Posterior vena cava (tissue), 2 donors: ENCODE data around the gene LRP10. TPM values are rescaled to one million over a fixed set of nuclear protein-coding genes. Genes with fewer than 3 reads are reported as not detected.
"Not testable (repeated sequence)": the region's sequence is repeated elsewhere in the genome, so short reads cannot be mapped to it uniquely, and the experiment has no call there.

ENCODE experiments used
- DNase-seq: peaks from one replicate; pipeline ENCODE4 v3.0.0-alpha.2; 2020; ENCODE audit warnings: low spot score
- intact Hi-C, 2 donors: fragments of 100-400 bp; cut with DNase I; formaldehyde crosslinking; loops; one replicate each; pipeline versions ENCODE4 v1.14.1 to v1.14.2; 2022 to 2023
- total RNA-seq, 2 donors: library from RNA; stranded (reverse); fragmentation: NEBNext Ultra II Directional; extraction: Animal tissue kit (Norgen Biotek cat#: 25700); gene quantifications; one replicate each; pipeline ENCODE4 v1.2.1, GENCODE V29; 2021
- donor health status: DM: yes; HTN: yes; CAD: no.
- donor health status: DM: yes; HTN: yes; CAD: no.

The LRP10 gene
- total RNA-seq, 2 donors from 2014 or later = 129 to 139 TPM

DNA sequence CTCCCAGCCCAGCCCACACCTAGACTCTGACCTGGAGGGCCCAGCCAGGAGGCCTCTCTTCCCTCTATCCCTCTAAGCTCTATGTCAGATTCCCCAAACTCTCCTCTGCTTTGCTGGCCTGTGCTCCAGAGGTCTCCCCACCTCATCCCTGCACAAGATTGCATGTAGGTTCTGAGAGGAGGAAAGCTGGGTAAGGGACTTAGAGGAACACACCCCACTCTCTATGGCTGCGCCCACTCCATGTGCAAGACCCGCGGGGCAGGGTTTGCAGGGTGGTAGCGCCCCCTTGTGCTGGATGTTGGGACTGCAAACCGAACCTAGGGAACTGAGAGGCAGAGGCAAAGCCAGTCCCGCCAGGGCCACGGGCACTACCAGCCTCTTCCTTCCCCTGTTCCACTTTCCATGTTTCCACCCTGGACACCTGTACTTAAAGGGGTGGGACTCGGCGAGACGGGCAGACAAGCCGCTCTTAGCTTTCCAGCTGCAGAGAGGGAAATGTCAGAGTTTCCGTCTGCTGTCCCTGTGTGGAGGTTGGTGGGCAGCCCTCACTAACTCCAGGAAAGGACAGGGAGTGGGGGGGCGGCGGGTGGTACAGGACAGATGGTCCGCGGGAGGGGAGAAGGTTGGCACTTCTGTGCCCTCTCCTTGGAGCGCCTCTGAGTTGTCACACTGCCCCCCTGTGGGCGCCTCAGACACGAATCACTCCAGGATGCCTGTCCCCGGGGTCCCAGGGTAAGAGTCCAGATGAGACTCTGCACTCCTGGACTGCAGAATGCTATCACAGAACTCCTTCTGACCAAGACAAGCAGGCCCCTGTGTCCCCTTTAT lies 18.4 kb upstream of the LRP10 start:
- intact Hi-C loops = loop anchor here in 1 of 2 donors (2.0 to 10.0 kb wide), 3 partner anchors 30 to 296 kb away; no protein-coding TSS in a partner anchor
- peak; percentile 96 for DNase-seq

DNA sequence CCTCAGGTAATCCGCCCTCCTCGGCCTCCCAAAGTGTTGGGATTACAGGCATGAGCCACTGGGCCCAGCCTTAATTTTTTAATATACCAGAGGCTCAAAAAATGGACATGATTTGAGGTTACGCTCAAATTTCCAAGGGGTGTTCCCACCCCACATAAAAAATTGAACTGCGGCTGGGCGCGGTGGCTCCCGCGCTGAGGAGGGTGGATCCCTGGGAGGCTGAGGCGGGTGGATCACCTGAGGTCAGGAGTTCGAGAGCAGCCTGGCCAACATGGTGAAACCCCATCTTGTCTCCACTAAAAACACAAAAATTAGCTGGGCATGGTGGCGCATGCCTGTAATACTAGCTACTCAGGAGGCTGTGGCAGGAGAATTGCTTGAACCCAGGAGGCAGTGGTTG lies 17.2 kb upstream of the LRP10 start:
- DNase-seq = peak; percentile 64
- intact Hi-C loops = loop anchor here in 1 of 2 donors (10.0 kb wide), 1 partner anchor 199 kb away; no protein-coding TSS in a partner anchor

DNA sequence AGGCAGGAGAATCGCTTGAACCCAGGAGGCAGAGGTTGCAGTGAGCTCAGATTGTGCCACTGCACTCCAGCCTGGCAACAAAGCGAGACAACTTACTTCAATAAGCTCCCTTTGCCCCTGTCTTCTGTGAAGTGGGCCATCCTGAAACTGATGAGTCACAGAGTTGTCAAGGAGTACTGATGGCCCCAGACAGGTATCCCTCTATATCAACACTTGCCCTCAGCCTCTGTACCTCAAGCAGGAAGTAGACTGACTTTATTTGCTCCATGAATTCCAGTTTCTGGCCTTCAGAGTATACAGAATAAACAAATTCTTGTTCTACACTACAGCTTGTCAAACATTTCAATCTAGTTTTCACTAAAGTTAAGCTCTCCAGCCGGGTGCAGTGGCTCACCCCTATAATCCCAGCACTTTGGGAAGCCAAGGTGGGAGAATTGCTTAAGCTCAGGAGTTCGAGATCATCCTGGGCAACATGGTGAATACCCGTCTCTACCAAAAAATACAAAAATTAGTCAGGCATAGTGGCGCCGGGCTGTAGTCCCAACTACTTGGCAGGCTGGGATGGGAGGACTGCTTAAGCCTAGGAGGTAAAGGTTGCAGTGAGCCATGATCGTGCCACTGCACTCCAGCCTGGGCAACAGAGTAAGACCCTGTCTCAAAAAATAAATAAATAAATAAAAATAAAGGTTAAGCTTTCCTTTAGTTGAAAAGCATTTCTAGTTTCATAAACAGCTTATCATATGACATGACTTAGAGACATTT lies 16.4 kb upstream of the LRP10 start:
- peak; percentile 28 for DNase-seq

DNA sequence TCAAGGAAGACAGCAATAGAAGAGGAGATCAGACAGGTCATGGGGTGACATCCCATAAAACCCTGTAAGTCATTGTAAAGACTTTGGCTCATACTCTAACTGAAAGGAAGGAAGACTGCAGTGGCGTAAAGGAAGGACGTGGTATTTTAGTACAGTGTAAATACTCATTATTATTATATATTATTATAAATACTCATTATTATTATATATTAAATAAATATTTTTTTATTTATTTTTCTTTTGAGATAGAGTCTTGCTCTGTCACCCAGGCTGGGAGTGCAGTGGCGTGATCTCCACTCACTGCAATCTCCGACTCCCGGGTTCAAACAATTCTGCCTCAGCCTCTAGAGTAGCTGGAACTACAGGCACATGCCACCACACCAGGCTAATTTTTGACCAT lies 15.1 kb upstream of the LRP10 start:
- DNase-seq = no peak
- intact Hi-C loops = loop anchor here in 1 of 2 donors (10.0 kb wide), 1 partner anchor 202 kb away; no protein-coding TSS in a partner anchor

More for the DNA sequence above, 16.4 kb upstream of the LRP10 start:
- intact Hi-C loops = loop anchor here in 1 of 2 donors (10.0 kb wide), 1 partner anchor 200 kb away; no protein-coding TSS in a partner anchor

DNA sequence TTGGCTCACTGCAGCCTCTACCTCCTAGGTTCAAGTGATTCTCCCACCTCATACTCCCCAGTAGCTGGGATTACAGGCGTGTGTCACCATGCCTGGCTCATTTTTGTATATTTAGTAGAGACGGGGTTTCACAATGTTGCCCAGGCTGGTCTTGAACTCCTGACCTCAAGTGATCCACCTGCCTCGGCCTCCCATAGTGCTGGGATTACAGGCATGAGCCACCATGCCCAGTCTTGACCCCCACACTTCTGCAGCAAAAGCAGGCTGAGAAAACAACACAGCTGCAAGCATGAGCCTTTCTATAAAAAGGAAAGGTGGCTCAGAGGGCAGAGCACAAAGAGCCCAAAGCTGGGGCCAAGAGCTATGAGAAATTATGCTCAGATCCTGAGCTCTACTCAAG lies 11.2 kb upstream of the LRP10 start:
- DNase-seq = peak; percentile 11
- intact Hi-C loops = not testable (repeated sequence)

DNA sequence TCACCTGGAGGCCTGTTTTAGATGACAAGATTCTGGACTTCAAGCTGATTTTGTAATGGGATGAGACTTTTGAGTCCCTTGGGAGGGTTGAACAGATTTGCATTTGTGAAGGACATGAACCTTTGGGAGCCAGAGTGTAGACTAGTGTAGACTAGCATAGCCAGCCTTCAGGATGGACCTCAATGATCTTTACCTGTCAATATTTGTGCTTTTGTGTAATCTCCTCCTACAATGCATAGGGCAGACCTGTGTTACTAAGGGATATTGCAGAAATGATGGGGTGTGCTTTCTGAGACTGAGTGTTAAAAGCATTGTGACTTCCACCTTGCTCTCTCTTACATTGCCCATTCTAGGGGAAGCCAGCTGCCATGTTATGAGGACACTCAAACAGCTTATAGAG lies 9.9 kb upstream of the LRP10 start:
- intact Hi-C loops = no loop called here
- no peak for DNase-seq

DNA sequence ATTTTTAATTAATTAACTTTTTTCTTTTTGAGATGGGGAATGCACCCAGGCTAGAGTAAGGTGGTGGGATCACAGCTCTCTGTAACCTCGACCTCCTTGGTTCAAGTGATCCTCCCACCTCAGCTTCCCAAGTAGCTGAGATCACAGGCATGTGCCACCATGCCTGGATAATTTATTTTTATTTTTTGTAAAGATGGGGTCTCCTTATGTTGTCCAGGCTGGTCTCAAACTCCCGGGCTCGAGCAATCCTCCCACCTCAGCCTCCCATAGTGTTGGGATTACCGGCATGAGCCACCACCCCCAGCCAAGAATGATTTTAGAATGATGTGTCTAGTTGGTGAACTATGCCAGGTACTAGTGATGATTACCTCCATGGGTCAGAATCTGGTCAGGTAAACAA lies 6.6 kb upstream of the LRP10 start:
- intact Hi-C loops = no loop called here
- peak; percentile 9 for DNase-seq

DNA sequence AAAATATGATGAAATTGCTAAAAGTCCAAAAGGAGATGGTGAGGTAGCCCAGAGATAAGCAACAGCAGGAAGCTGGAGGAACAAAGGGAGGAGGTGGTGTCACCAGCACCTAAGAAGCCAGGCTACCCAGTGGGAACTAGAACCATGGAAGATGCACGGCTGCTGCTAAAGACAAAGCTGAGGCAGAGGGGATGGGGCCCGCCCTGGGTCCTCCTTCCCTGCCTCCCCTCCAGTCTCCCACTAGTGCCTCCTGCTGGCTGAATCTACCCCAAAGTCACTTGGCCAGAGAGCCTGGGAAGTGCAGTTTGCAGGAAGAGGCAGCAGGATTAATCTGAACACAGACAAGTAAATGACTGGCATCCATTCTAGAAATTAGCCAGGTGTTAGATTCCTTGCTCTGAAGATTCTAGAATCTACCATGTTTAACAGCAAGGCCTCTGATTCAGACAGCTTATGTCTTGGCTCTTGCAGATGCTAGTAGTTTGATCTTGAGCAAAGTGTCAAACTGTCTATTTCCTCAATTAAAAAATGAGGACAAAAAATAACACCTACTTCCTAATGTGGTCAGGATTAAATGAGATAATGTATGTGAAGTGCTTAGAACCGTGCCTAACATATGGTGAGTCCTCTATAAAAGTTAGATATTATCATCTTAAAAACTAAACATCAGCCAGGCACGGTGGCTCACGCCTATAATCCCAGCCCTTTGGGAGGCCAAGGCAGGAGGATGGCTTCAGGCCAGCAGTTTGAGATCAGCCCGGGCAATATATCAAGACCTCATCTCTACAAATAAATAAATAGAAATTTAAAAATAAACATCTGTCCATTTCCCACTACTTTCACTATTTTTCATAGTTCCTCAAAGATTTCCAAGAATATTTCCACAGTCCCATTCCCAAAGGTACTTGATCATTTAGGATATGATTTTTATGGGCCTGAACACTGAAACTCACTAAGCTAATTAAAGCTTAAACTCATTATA lies 5.8 kb upstream of the LRP10 start:
- DNase-seq = peak; percentile 61
- intact Hi-C loops = no loop called here

DNA sequence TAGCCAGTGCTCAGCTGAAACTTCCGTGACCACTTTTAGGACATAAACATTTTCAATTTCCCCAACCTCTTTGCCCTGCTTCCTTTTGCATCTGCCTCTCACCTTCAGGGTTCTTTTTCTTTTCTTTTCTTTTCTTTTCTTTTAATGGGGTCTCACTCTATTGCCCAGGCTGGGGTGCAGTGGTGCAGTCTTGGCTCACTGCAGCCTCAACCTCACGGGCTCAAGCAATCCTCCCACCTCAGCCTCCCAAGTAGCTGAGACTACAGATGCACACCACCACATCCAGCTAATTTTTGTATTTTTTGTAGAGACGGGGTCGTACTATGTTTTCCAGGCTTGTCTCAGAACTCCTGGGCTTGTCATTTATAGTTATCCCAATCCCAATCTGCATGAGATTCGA lies 4.7 kb upstream of the LRP10 start:
- no peak for DNase-seq
- intact Hi-C loops = no loop called here

DNA sequence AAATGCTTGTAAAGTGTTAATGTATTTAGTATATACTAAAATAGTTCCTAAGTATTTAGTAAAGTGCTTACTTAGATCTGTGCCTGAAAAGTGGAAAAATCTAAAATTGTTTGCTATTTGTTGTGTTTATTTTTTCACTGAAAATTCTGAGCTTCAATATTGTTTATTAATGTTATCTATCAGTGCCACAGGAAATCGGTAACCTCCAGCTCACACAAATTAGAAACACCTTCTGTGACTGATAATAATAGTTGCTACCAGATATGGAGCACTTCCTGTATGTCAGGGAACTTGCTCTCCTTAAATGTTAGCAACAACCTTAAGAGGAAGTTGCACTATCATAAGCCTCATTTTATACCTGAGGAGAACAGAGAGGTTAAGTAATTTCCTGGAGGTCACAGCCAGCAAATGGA lies 723 bp upstream of the LRP10 start:
- DNase-seq = no peak
- intact Hi-C loops = loop anchor here in 1 of 2 donors (5.0 kb wide), 1 partner anchor 451 kb away; the partner anchor contains the start of gene PABPN1

DNA sequence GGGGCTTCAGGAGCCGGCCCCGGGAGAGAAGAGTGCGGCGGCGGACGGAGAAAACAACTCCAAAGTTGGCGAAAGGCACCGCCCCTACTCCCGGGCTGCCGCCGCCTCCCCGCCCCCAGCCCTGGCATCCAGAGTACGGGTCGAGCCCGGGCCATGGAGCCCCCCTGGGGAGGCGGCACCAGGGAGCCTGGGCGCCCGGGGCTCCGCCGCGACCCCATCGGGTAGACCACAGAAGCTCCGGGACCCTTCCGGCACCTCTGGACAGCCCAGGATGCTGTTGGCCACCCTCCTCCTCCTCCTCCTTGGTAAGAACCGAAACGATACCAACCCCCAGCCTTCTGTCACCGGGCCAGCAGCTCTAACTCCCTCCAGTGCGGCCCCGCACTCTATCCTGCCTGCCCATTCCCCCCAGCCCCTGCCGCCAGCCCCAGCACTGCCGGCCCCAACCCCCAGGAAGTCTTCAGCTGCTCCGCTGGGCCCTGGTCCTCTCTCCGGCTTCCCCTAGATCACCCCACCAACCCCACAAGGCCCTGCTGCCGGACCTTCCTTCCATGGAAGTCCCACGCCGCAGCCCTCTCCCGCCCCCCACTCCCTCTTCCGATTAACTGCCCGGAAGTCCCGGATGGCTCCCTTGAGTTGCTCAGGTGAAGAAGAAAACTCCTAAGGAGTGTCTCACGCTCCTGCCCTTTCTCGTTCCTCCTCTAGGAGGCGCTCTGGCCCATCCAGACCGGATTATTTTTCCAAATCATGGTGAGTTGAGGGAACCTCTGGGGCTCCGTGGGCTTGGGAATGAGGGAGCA lies 693 bp downstream of the LRP10 start:
- DNase-seq = peak; percentile 93
- intact Hi-C loops = loop anchor here in 1 of 2 donors (5.0 kb wide), 1 partner anchor 450 kb away; the partner anchor contains the start of gene PABPN1

DNA sequence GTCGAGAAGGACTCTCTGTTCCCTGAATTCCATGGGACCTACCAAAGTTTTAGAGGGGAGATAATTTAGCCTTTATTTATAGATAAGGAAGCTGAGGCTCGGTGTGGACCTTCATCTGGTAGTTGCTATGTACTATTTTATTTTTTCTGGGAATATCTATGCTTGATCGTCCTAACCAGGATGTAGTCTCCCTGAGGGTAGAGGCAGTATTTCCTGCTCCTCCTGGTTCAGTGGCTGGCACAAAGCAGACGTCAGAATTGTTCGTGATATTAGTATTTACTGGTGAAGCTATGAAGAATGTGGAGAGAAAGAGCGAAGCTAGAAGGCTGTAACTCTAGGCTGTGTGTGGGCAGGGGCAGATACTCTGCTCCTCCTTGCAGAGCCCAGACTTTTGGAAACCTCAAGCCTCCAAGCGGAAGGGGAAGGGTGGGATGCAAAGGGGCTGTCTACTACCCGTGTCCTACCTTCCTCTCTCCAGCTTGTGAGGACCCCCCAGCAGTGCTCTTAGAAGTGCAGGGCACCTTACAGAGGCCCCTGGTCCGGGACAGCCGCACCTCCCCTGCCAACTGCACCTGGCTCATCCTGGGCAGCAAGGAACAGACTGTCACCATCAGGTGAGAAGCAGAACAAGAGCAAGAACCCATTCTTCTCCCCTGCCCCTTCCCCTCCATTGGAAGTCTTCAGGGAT lies 1.4 kb downstream of the LRP10 start:
- no peak for DNase-seq
- intact Hi-C loops = loop anchor here in 1 of 2 donors (5.0 kb wide), 1 partner anchor 449 kb away; the partner anchor contains the start of gene PABPN1

DNA sequence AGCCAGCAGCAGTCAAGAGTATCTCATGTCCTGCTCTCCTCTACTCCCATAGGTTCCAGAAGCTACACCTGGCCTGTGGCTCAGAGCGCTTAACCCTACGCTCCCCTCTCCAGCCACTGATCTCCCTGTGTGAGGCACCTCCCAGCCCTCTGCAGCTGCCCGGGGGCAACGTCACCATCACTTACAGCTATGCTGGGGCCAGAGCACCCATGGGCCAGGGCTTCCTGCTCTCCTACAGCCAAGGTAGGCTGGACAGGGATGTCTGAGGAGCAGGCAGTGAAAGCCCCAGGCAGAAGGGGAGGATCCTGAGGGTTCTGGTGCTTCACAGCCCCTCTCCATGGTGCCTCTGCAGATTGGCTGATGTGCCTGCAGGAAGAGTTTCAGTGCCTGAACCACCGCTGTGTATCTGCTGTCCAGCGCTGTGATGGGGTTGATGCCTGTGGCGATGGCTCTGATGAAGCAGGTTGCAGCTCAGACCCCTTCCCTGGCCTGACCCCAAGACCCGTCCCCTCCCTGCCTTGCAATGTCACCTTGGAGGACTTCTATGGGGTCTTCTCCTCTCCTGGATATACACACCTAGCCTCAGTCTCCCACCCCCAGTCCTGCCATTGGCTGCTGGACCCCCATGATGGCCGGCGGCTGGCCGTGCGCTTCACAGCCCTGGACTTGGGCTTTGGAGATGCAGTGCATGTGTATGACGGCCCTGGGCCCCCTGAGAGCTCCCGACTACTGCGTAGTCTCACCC lies 3.6 kb downstream of the LRP10 start:
- intact Hi-C loops = no loop called here
- DNase-seq = no peak

DNA sequence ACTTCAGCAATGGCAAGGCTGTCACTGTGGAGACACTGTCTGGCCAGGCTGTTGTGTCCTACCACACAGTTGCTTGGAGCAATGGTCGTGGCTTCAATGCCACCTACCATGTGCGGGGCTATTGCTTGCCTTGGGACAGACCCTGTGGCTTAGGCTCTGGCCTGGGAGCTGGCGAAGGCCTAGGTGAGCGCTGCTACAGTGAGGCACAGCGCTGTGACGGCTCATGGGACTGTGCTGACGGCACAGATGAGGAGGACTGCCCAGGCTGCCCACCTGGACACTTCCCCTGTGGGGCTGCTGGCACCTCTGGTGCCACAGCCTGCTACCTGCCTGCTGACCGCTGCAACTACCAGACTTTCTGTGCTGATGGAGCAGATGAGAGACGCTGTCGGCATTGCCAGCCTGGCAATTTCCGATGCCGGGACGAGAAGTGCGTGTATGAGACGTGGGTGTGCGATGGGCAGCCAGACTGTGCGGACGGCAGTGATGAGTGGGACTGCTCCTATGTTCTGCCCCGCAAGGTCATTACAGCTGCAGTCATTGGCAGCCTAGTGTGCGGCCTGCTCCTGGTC lies 4.3 kb downstream of the LRP10 start:
- intact Hi-C loops = no loop called here
- DNase-seq = no peak

DNA sequence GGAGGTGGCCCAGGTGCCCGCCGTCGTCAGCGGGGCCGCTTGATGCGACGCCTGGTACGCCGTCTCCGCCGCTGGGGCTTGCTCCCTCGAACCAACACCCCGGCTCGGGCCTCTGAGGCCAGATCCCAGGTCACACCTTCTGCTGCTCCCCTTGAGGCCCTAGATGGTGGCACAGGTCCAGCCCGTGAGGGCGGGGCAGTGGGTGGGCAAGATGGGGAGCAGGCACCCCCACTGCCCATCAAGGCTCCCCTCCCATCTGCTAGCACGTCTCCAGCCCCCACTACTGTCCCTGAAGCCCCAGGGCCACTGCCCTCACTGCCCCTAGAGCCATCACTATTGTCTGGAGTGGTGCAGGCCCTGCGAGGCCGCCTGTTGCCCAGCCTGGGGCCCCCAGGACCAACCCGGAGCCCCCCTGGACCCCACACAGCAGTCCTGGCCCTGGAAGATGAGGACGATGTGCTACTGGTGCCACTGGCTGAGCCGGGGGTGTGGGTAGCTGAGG lies 5.5 kb downstream of the LRP10 start:
- intact Hi-C loops = no loop called here
- no peak for DNase-seq
